ENCODE data around the gene RFC1. TPM values are rescaled to one million over a fixed set of nuclear protein-coding genes. Genes with fewer than 3 reads are reported as not detected.

The RFC1 gene
- total and polyA plus RNA-seq, 7 donors = 6.7 to 21.0 (median 15.8) TPM

- no peak overlapping the region for H3K27ac ChIP-seq
- no peaks in the 10 kb centered on the region for H3K9me3 ChIP-seq
- DNase-seq (no peak), ATAC-seq (no peak)
- no peak overlapping the region for H3K4me3 ChIP-seq
- no peaks in the 10 kb centered on the region for H3K4me1 ChIP-seq
- peaks cover 7 to 96% of the 10 kb centered on the region in 2 donors for H3K36me3 ChIP-seq (ENCODE audit: insufficient read depth in 1 of 2, low read depth in 1 of 2)
- intact Hi-C loops (cut with DNase I) = no loop called here
- WGBS, 3 donors = 95 to 99% (median 98%) methylated on average over 4 of the region's 4 CpGs
- TF ChIP-seq, protein P1, sequence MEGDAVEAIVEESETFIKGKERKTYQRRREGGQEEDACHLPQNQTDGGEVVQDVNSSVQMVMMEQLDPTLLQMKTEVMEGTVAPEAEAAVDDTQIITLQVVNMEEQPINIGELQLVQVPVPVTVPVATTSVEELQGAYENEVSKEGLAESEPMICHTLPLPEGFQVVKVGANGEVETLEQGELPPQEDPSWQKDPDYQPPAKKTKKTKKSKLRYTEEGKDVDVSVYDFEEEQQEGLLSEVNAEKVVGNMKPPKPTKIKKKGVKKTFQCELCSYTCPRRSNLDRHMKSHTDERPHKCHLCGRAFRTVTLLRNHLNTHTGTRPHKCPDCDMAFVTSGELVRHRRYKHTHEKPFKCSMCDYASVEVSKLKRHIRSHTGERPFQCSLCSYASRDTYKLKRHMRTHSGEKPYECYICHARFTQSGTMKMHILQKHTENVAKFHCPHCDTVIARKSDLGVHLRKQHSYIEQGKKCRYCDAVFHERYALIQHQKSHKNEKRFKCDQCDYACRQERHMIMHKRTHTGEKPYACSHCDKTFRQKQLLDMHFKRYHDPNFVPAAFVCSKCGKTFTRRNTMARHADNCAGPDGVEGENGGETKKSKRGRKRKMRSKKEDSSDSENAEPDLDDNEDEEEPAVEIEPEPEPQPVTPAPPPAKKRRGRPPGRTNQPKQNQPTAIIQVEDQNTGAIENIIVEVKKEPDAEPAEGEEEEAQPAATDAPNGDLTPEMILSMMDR (IDR thresholded peaks at IDR 0.05) = no peak
- no peaks in the 10 kb centered on the region for H3K27me3 ChIP-seq (ENCODE audit: insufficient read depth in 3 of 3, low read length in 2 of 3)
Observed at GRCh38 chr4:39274503-39274902, 91.7 kb downstream of the RFC1 start.

DNA sequence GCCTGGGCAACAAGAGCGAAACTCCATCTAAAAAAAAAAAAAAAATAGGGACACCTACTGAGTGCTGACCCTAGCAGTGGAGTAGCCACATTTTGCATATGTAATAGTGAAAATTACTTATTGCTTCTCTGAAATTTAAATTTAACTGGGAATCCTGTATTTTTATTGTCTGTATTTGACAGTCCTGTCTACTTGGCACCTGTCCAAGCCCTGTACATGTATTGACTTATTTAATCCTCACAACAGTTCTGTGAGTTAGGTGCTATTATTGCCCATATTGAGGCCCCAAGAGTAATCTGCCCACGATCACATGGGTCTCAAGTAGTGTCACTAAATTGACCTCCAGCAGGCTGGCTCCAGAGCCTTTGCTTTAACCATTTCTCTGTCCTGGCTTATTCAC, 102.3 kb downstream of the RFC1 start:
- ATAC-seq = no peak
- peaks cover 0 to 20% of the 10 kb centered on the region in 2 donors for H3K36me3 ChIP-seq (ENCODE audit: insufficient read depth in 1 of 2, low read depth in 1 of 2)

GRCh38 chr4:39259571-39260330, 106.4 kb downstream of the RFC1 start:
- intact Hi-C loops (cut with DNase I) = no loop called here
- TF ChIP-seq, protein P1 (IDR thresholded peaks at IDR 0.05) = no peak
- ATAC-seq (no peak), DNase-seq (no peak)
- H3K36me3 ChIP-seq (ENCODE audit: insufficient read depth in 1 of 2, low read depth in 1 of 2) = peaks cover 0 to 31% of the 10 kb centered on the region in 2 donors
- 95 to 99% (median 96%) methylated on average over 4 of the region's 4 CpGs for WGBS, 3 donors
- no peaks in the 10 kb centered on the region for H3K27me3 ChIP-seq (ENCODE audit: insufficient read depth in 3 of 3, low read length in 2 of 3)
- no peak overlapping the region for H3K4me3 ChIP-seq
- no peaks in the 10 kb centered on the region for H3K9me3 ChIP-seq
- H3K4me1 ChIP-seq = no peaks in the 10 kb centered on the region
- H3K27ac ChIP-seq = no peak overlapping the region

More for the DNA sequence above, 102.3 kb downstream of the RFC1 start:
- TF ChIP-seq, protein P1 (IDR thresholded peaks at IDR 0.05) = no peak
- H3K4me3 ChIP-seq = no peak overlapping the region
- H3K4me1 ChIP-seq = no peaks in the 10 kb centered on the region
- WGBS, 3 donors = 65 to 92% (median 86%) methylated on average over 1 to 2 of the region's 2 CpGs
- intact Hi-C loops (cut with DNase I) = no loop called here
- H3K27ac ChIP-seq = no peak overlapping the region
- no peaks in the 10 kb centered on the region for H3K9me3 ChIP-seq
- no peak for DNase-seq
- H3K27me3 ChIP-seq (ENCODE audit: insufficient read depth in 3 of 3, low read length in 2 of 3) = no peaks in the 10 kb centered on the region

DNA sequence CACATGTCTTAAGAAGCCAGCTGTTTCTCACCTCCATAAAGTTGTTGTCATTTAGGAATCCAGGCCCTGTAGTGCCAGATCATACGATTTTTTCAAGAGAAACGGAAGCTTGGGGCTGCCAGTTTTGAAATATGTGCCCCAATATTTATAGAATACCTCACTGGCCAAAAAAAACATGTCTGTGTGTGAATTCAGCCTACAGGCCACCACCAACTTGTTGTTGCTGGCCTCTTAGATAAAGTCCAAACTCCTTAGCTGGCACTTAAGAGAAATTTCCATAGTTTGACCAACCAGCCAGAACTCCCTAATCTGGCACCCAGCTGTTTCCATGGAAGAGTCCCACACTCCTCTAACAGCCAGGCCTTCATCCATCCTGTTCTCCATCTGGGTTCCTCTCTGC, 109.7 kb downstream of the RFC1 start:
- intact Hi-C loops (cut with DNase I) = no loop called here
- TF ChIP-seq, protein P1 (IDR thresholded peaks at IDR 0.05) = no peak
- no peak for ATAC-seq
- Histone ChIP-seq H3K4me3 (no peak overlapping the region), H3K27ac (no peak overlapping the region), H3K27me3 (ENCODE audit: insufficient read depth in 3 of 3, low read length in 2 of 3) (no peaks in the 10 kb centered on the region), H3K36me3 (ENCODE audit: insufficient read depth in 1 of 2, low read depth in 1 of 2) (peaks cover 0 to 46% of the 10 kb centered on the region in 2 donors), H3K4me1 (no peaks in the 10 kb centered on the region), H3K9me3 (no peaks in the 10 kb centered on the region)
- DNase-seq = no peak
- whole genome bisulfite sequencing, 3 donors = 71 to 81% (median 73%) methylated on average over 2 of the region's 2 CpGs

All from psoas muscle (tissue), 8 donors.